K562 (cell line): ENCODE results near the gene IGF2BP3.

Experiments used
- ARHGAP35 ChIP-seq: fragments of 450-650 bp; IDR thresholded peaks from 2 replicates; pipeline ENCODE4 v1.6.1; 2018; ENCODE audit not compliant: partially characterized antibody
- BRCA1 ChIP-seq, 2 experiments: fragments of 450-650 bp in 1 of 2; sonication (generic) in 1 of 2; formaldehyde crosslinking in 1 of 2; IDR thresholded peaks; 2 replicates each; pipeline versions ENCODE4 v1.5.0 to v1.6.1; 2017 to 2020; ENCODE audit warnings: mild to moderate bottlenecking in 1 of 2, missing genetic modification reagents in 1 of 2
- CTCF ChIP-seq, 3 experiments: IDR thresholded peaks in 2 of 3; conservative IDR thresholded peaks in 1 of 3; 2 replicates each; pipeline ENCODE4 v1.5.1; 2011 to 2012; ENCODE audit warnings: low read length in 3 of 3, mild to moderate bottlenecking in 3 of 3, control low read depth in 2 of 3, improper control_type of control experiment in 1 of 3, inconsistent platforms in 1 of 3, low read depth in 1 of 3, mixed read lengths in 1 of 3, moderate library complexity in 1 of 3; ENCODE audit not compliant: insufficient read depth in 2 of 3
- FOXK1 ChIP-seq: sonication (generic); formaldehyde crosslinking; IDR thresholded peaks from 2 replicates; pipeline ENCODE4 v1.8.0; 2022; ENCODE audit warnings: missing genetic modification reagents, mild to moderate bottlenecking, borderline replicate concordance
- HOMEZ ChIP-seq: fragments of 250-450 bp; sonication (Bioruptor Pico); IDR thresholded peaks from 2 replicates; pipeline ENCODE4 v1.4.0; 2020; ENCODE audit warnings: mild to moderate bottlenecking, moderate library complexity
- IRF2 ChIP-seq: sonication (generic); formaldehyde crosslinking; IDR thresholded peaks from 2 replicates; pipeline ENCODE4 v1.8.1; 2022; ENCODE audit warnings: mild to moderate bottlenecking, missing genetic modification reagents
- MAFK ChIP-seq: IDR thresholded peaks from 2 replicates; pipeline ENCODE4 v1.6.1; 2011; ENCODE audit warnings: low read length, improper control_type of control experiment
- NKRF ChIP-seq: fragments of 450-650 bp; IDR thresholded peaks from 2 replicates; pipeline ENCODE4 v1.6.1; 2016; ENCODE audit warnings: borderline replicate concordance
- POLR2AphosphoS5 ChIP-seq: IDR thresholded peaks from 2 replicates; pipeline ENCODE4 v1.6.1; 2011; ENCODE audit warnings: mild to moderate bottlenecking, low read depth, low read length, moderate library complexity; ENCODE audit not compliant: control insufficient read depth, insufficient read depth
- SIX5 ChIP-seq, 2 experiments: IDR thresholded peaks; 2 replicates each; pipeline ENCODE4 v1.6.1; 2011; ENCODE audit warnings: low read length in 2 of 2, borderline replicate concordance in 1 of 2, low read depth in 1 of 2, mild to moderate bottlenecking in 1 of 2, moderate library complexity in 1 of 2; ENCODE audit not compliant: insufficient read depth in 1 of 2
- TCF7L2 ChIP-seq: fragments of 150-350 bp; IDR thresholded peaks from 2 replicates; pipeline ENCODE4 v1.6.1; 2016; ENCODE audit warnings: low read depth, mild to moderate bottlenecking, low read length, moderate library complexity
- ZFP91 ChIP-seq: sonication (generic); formaldehyde crosslinking; IDR thresholded peaks from 2 replicates; pipeline ENCODE4 v1.8.0; 2022; ENCODE audit warnings: mild to moderate bottlenecking, missing genetic modification reagents

GRCh38 chr7:23338439-23338838, 131.9 kb downstream of the IGF2BP3 start:
- TF ChIP-seq NKRF (no peak), IRF2 (no peak), POLR2AphosphoS5 (no peak), SIX5 (IDR thresholded peaks at IDR 0.05; ENCODE audit: borderline replicate concordance in 1 of 2, insufficient read depth in 1 of 2, low read depth in 1 of 2, low read length in 2 of 2) (no peak), HOMEZ (CRISPR knock-in tag) (no peak), ARHGAP35 (no peak), MAFK (no peak), FOXK1 (CRISPR knock-in tag) (no peak), ZFP91 (no peak), BRCA1 (IDR thresholded peaks at IDR 0.05) (no peak), BRCA1 (CRISPR knock-in tag; IDR thresholded peaks at IDR 0.05) (no peak), TCF7L2 (no peak), CTCF (IDR thresholded peaks at IDR 0.05 in 2 of 3, conservative IDR thresholded peaks at IDR 0.05 in 1 of 3; ENCODE audit: insufficient read depth in 2 of 3, low read depth in 1 of 3, low read length in 3 of 3) (no peak)
